Raji (cell line): ENCODE results near the gene HHATL.

Experiments
- POLR2A ChIP-seq: IDR thresholded peaks from 2 replicates; pipeline ENCODE4 v1.6.1; 2011; ENCODE audit warnings: low read depth, low read length, control low read depth; ENCODE audit not compliant: insufficient read depth

HHATL gene

GRCh38 chr3:42672515-42672914 lies 30.1 kb downstream of the HHATL start:
- TF ChIP-seq POLR2A = no peak

GRCh38 chr3:42670670-42671069 lies 31.9 kb downstream of the HHATL start:
- no peak for TF ChIP-seq POLR2A

GRCh38 chr3:42670051-42670576 lies 32.5 kb downstream of the HHATL start:
- TF ChIP-seq POLR2A = no peak

- TF ChIP-seq POLR2A = no peak
Observed at GRCh38 chr3:42668793-42669217, 33.8 kb downstream of the HHATL start.

- no peak for TF ChIP-seq POLR2A
Observed at GRCh38 chr3:42668413-42668760, 34.2 kb downstream of the HHATL start.

- TF ChIP-seq POLR2A = no peak
Observed at GRCh38 chr3:42667523-42668412, 34.8 kb downstream of the HHATL start.

- no peak for TF ChIP-seq POLR2A
Observed at GRCh38 chr3:42667096-42667522, 35.5 kb downstream of the HHATL start.

GRCh38 chr3:42666577-42666998 lies 36.0 kb downstream of the HHATL start:
- TF ChIP-seq POLR2A = no peak

GRCh38 chr3:42666022-42666421 lies 36.6 kb downstream of the HHATL start:
- no peak for TF ChIP-seq POLR2A

GRCh38 chr3:42665050-42665878 lies 37.3 kb downstream of the HHATL start:
- no peak for TF ChIP-seq POLR2A

- no peak for TF ChIP-seq POLR2A
Observed at GRCh38 chr3:42664438-42664803, 38.2 kb downstream of the HHATL start.

GRCh38 chr3:42663581-42664437 lies 38.8 kb downstream of the HHATL start:
- TF ChIP-seq POLR2A = no peak

- TF ChIP-seq POLR2A = no peak
Observed at GRCh38 chr3:42662813-42663535, 39.6 kb downstream of the HHATL start.
